T1000 (cell line): ENCODE data around the gene MAP1A.
A peak's percentile ranks its signal among the peaks of the same experiment; 100 is the strongest.

ENCODE experiments used
- DNase-seq: peaks from one replicate; lab custom pipeline; 2025; ENCODE audit warnings: mixed read lengths; lab: John Stamatoyannopoulos, UW

Gene MAP1A

DNA sequence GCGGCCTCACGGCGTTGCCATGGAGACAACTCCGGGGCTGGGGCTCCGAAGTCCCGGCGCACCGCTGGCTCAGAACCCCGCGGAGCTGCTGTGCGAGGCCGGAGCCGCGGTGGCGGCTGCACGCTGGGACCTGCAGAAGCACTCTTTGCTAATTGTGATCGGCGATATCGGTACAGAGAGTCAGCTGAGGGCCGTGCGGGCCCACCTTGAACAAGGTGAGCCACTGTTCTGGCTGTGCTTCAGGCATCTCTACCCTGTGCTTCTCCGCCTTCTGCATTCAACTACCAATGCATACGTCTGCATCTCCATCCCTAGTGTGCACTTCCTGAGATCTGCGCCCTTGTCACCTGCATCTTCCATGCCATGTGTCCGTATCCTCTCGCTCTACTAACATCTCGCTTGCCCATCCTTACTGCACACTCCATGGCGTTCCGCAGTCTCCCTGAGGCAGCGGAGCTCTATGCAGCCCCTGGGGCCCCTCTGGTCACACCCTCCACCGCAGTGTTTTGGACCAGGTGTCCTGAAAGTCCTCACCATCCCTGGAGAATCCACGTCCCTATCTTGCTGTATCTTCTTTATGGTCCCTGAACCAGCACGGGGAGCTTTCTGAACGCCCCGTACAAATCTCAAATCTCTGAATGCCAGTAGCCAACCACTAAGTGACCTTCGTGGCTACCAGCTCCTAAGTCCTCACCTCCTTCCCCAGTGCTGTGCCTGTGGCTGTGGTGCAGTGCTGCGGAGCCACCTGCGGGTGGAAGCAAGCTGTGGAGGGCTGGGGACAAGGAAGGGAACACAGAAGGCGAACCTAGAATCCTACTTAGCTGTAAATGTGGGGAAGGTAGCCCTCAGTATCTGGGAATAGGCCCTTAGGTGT is 6.2 kb upstream of the MAP1A start:
- DNase-seq = no peak

DNA sequence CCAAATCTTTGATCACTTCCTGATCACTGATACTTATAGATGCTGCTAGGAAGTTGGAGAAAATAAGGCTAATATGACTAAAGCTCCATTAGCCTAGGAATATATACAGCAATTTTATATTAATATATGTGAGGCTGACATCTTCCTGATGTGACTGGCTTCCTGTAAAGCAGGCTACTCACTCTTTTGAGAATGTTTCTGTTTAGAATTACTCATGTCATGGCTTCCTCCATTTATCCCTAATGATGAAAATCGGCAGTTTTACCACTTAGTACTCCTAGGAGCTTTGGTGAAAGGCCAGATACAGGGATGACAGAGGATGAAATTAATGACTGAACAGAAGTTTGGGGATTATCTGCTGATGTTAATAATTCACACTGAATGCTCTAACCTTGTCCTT is 3.9 kb upstream of the MAP1A start:
- no peak for DNase-seq

DNA sequence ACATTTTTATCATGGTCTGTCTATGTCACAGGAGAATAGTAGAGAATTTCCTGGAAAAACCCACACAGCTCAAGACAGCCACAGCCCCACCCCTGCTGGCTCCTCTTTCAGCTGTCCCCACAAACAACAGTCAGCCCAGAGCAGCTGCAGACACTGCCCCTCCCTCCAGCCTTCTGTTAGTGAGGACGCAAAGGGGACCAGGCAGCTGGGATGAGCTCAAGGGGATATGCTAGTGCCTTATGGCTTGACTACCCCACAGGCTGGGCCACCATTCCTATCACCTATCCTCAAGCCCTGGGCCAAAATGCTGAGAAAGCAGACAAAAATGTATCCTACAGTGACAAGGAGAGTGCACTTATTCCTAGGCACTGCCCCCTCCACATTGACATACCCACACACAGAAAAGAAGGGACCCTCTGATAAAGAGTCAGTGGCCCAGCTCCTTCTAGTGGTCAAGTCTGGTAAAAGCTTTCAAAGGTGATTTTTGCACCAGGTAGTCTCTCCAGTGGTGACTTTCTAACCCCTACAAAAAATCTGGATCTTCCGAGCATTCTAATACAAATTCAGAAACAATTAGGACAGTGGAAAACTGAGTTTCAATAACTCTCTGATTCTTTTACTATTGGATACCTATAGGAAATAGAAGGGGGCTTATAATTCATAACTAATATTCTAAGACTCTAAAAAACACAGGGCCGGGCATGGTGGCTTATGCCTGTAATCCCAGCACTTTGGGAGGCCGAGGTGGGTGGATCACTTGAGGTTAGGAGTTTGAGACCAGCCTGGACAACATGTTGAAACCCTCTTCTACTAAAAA is 3.0 kb upstream of the MAP1A start:
- no peak for DNase-seq

DNA sequence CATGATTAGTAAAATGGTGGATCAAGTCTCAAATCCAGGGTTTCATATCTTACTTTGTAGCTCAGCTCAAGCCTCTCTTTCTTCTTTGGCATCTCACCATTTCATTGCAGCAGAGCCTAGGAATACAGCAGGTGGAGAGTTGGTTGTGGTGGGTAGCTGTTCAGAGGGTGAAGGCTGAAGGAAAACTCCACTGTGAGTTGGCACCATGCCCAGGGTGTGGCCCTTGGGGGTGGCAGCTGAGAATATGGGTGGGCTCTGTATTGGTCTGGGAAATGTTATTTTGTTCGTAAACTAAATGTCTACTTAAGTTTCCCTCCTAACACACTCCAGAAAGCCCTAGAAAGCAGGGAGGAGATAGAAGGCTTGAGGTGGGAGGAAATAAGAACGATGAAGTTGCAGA is 1.7 kb upstream of the MAP1A start:
- DNase-seq = no peak

DNA sequence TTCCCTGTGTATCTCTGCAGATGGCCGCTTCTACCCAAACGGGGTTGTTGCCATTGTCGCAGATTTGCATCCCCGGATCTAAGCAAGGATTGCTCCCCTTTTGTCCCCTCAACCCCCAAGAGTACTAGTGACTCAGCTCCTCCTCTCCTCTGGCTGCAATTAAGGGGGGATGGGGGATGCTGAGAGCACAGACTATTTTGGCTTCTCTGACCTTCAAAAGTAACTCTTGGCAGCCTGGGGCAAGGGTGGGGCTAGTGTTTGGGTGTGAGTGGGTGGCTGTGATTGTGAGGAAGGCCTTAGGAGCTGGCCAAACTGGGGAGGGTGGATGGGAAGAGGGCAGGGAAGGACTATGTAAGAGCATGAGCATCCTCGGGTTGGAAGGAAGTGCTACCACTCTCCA is 1.2 kb upstream of the MAP1A start:
- peak; percentile 7 for DNase-seq

DNA sequence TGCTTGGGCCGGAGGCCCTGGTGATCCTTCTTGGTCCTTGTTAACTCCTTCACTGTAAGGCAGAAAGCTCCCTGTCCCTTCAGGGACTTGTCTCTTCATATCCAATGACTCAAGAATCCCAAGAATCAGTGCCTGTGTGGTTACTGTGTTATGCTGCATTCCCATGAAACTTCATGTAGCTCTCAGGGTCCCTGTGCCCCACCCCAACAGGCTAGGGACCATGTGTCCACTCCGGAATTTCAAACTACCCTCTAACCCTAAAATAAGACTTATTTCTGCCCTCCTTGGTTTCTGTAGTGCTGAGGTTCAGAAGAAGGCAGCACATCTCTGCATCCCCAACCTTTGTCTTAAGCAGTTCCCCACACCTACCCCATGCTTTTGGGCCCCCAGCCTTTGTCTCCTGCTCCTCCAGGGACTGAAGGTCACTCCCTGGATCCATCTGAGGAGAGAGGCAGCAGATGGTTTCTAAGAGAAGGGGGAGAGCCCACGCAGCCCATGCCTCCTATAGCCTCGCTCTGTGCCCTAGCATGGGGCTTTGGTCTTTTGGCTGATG is 531 bp upstream of the MAP1A start:
- DNase-seq = no peak

DNA sequence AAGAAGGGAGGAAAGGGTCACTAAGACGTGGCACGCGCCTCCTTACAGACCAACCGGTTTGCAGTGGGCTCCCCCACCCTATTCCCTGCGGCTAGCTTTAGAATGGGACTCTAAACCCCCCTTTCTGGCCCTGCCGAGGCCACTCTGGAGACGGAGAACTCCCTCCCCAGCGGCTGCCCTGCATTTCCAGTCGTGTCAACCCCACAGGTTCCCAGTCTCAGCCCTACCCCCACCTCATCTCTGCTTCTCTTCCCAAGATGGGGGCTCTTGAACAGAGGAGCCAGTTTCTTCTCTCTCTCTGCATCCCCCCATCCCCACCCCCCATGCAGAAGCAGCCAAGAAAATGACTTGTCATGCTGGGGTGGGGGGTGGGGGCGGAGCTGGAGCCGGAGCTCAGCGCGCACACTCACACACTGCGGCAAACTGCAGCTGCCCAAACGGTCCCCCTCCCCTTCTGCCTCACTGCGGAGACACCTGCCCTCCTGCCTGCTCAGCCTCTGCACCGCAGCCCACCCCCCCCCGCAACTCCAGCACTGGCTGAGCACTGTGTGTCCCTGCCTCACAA is 871 bp downstream of the MAP1A start:
- no peak for DNase-seq

DNA sequence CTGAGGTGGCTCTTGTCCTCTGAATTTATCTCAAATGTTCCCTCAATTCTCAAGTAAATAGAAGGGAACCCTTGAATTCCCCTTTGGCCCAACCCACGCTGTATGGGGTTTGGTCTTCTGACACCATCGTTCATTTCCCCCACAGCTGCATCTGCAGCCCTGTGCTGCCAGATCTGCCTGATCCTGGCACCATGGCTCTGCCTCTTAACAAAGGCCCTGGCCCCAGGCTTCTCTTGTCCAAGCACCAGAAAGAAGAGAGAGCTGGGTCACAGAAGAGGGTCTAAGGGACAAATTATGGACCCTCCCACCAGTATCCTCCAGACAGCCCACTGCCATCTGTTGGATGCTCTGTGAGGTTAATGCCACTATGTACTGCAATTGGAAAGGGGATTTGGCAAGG is 1.8 kb downstream of the MAP1A start:
- DNase-seq = no peak

DNA sequence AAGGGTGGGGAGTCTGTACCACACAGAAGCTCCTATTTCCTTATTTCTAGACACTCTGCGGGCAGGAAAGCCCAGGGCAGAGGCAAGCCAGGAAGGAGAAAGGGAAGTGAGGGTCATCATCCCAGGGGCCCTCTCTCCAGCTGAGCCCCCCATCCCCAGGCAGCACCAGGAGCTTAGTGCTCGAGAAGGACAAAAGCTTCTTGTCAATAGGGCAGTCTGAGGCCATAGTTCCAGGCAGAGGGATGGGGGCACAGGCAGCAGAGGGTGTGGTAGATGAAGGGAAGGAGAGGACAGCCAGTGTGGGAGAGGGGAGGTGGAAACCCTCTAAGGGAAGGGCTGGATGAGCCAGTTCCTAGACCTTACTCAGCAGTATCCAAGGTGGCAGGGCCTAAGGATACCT is 2.7 kb downstream of the MAP1A start:
- DNase-seq = no peak

DNA sequence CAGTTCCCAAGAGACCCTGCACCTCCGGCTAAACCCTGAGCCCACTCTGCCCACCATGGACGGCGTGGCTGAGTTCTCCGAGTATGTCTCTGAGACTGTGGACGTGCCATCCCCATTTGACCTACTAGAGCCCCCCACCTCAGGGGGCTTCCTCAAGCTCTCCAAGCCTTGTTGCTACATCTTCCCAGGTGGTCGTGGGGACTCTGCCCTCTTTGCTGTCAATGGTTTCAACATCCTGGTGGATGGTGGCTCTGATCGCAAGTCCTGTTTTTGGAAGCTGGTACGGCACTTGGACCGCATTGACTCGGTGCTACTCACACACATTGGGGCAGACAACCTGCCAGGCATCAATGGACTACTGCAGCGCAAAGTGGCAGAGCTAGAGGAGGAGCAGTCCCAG is 4.0 kb downstream of the MAP1A start:
- no peak for DNase-seq

DNA sequence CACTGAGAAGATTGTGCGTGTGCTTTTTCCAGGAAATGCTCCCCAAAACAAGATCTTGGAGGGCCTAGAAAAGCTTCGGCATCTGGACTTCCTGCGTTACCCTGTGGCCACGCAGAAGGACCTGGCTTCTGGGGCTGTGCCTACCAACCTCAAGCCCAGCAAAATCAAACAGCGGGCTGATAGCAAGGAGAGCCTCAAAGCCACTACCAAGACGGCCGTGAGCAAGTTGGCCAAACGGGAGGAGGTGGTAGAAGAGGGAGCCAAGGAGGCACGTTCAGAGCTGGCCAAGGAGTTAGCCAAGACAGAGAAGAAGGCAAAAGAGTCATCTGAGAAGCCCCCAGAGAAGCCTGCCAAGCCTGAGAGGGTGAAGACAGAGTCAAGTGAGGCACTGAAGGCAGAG is 4.8 kb downstream of the MAP1A start:
- no peak for DNase-seq

DNA sequence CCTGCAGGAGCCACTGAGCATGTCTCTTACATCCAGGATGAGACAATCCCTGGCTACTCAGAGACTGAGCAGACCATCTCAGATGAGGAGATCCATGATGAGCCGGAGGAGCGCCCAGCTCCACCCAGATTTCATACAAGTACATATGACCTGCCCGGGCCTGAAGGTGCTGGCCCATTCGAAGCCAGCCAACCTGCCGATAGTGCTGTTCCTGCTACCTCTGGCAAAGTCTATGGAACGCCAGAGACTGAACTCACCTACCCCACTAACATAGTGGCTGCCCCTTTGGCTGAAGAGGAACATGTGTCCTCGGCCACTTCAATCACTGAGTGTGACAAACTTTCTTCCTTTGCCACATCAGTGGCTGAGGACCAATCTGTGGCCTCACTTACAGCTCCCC is 6.2 kb downstream of the MAP1A start:
- DNase-seq = no peak

DNA sequence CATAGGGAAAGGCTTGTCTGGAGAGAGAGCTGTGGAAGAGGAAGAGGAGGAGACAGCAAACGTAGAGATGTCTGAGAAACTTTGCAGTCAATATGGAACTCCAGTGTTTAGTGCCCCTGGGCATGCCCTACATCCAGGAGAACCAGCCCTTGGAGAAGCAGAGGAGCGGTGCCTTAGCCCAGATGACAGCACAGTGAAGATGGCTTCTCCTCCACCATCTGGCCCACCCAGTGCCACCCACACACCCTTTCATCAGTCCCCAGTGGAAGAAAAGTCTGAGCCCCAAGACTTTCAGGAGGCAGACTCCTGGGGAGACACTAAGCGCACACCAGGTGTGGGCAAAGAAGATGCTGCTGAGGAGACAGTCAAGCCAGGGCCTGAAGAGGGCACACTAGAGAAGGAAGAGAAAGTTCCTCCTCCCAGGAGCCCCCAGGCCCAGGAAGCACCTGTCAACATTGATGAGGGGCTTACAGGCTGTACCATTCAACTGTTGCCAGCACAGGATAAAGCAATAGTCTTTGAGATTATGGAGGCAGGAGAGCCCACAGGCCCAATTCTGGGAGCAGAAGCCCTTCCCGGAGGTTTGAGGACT is 6.9 kb downstream of the MAP1A start:
- DNase-seq = no peak

DNA sequence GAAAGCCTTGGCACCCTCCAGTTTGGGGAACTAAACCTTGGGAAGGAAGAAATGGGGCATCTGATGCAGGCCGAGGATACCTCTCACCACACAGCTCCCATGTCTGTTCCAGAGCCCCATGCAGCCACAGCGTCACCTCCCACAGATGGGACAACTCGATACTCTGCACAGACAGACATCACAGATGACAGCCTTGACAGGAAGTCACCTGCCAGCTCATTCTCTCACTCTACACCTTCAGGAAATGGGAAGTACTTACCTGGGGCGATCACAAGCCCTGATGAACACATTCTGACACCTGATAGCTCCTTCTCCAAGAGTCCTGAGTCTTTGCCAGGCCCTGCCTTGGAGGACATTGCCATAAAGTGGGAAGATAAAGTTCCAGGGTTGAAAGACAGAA is 7.7 kb downstream of the MAP1A start:
- DNase-seq = no peak

DNA sequence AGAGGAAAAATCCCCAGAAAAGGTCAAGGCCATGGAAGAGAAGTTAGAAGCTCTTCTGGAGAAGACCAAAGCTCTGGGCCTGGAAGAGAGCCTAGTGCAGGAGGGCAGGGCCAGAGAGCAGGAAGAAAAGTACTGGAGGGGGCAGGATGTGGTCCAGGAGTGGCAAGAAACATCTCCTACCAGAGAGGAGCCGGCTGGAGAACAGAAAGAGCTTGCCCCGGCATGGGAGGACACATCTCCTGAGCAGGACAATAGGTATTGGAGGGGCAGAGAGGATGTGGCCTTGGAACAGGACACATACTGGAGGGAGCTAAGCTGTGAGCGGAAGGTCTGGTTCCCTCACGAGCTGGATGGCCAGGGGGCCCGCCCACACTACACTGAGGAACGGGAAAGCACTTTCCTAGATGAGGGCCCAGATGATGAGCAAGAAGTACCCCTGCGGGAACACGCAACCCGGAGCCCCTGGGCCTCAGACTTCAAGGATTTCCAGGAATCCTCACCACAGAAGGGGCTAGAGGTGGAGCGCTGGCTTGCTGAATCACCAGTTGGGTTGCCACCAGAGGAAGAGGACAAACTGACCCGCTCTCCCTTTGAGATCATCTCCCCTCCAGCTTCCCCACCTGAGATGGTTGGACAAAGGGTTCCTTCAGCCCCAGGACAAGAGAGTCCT is 9.0 kb downstream of the MAP1A start:
- DNase-seq = no peak

DNA sequence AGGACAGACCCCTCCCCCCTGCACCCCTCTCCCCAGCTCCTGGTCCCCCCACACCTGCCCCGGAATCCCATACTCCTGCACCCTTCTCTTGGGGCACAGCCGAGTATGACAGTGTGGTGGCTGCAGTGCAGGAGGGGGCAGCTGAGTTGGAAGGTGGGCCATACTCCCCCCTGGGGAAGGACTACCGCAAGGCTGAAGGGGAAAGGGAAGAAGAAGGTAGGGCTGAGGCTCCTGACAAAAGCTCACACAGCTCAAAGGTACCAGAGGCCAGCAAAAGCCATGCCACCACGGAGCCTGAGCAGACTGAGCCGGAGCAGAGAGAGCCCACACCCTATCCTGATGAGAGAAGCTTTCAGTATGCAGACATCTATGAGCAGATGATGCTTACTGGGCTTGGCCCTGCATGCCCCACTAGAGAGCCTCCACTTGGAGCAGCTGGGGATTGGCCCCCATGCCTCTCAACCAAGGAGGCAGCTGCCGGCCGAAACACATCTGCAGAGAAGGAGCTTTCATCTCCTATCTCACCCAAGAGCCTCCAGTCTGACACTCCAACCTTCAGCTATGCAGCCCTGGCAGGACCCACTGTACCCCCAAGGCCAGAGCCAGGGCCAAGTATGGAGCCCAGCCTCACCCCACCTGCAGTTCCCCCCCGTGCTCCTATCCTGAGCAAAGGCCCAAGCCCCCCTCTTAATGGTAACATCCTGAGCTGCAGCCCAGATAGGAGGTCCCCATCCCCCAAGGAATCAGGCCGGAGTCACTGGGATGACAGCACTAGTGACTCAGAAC is 9.8 kb downstream of the MAP1A start:
- no peak for DNase-seq

DNA sequence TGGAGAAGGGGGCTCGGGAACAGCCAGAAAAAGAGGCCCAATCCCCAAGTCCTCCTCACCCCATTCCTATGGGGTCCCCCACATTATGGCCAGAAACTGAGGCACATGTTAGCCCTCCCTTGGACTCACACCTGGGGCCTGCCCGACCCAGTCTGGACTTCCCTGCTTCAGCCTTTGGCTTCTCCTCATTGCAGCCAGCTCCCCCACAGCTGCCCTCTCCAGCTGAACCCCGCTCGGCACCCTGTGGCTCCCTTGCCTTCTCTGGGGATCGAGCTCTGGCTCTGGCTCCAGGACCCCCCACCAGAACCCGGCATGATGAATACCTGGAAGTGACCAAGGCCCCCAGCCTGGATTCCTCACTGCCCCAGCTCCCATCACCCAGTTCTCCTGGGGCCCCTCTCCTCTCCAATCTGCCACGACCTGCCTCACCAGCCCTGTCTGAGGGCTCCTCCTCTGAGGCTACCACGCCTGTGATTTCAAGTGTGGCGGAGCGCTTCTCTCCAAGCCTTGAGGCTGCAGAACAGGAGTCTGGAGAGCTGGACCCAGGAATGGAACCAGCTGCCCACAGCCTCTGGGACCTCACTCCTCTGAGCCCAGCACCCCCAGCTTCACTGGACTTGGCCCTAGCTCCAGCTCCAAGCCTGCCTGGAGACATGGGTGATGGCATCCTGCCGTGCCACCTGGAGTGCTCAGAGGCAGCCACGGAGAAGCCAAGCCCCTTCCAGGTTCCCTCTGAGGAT is 10.6 kb downstream of the MAP1A start:
- no peak for DNase-seq

DNA sequence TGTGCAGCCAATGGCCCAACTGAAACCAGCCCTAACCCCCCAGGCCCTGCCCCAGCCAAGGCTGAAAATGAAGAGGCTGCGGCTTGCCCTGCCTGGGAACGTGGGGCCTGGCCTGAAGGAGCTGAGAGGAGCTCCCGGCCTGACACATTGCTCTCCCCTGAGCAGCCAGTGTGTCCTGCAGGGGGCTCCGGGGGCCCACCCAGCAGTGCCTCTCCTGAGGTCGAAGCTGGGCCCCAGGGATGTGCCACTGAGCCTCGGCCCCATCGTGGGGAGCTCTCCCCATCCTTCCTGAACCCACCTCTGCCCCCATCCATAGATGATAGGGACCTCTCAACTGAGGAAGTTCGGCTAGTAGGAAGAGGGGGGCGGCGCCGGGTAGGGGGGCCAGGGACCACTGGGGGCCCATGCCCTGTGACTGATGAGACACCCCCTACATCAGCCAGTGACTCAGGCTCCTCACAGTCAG is 11.2 kb downstream of the MAP1A start:
- no peak for DNase-seq

DNA sequence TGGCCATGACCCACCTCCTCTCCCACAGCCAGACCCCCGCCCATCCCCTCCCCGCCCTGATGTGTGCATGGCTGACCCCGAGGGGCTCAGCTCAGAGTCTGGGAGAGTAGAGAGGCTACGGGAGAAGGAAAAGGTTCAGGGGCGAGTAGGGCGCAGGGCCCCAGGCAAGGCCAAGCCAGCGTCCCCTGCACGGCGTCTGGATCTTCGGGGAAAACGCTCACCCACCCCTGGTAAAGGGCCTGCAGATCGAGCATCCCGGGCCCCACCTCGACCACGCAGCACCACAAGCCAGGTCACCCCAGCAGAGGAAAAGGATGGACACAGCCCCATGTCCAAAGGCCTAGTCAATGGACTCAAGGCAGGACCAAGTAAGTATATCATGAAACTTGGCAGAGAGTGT is 11.7 kb downstream of the MAP1A start:
- DNase-seq = no peak
